Ecto neural progenitor cell (in vitro differentiated cells): ENCODE results near the gene SUN1.
A peak's percentile ranks its signal among the peaks of the same experiment; 100 is the strongest.
"Not testable (repeated sequence)": the region's sequence is repeated elsewhere in the genome, so short reads cannot be mapped to it uniquely, and the experiment has no call there.

ENCODE experiments used
- DNase-seq: peaks from one replicate; pipeline ENCODE4 v3.0.0-alpha.2; 2018; ENCODE audit warnings: low spot score

The SUN1 gene

DNA sequence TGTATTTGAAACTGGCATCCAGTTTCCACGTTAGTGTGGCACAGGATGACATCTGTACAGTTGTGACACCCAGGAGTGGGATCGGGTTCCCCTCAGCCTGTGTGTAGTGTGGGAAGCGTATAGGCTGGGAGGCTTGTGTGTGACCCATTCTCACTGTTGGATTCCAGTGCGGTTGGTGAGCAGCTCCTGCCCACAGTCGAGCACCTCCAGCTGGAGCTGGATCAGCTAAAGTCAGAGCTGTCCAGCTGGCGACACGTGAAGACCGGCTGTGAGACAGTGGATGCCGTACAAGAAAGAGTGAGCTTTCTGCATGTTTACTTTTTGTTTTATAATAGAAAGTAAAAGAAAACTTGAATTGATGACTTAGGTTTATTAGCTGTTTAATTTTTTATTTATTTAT lies 25.4 kb downstream of the SUN1 start:
- DNase-seq = no peak

DNA sequence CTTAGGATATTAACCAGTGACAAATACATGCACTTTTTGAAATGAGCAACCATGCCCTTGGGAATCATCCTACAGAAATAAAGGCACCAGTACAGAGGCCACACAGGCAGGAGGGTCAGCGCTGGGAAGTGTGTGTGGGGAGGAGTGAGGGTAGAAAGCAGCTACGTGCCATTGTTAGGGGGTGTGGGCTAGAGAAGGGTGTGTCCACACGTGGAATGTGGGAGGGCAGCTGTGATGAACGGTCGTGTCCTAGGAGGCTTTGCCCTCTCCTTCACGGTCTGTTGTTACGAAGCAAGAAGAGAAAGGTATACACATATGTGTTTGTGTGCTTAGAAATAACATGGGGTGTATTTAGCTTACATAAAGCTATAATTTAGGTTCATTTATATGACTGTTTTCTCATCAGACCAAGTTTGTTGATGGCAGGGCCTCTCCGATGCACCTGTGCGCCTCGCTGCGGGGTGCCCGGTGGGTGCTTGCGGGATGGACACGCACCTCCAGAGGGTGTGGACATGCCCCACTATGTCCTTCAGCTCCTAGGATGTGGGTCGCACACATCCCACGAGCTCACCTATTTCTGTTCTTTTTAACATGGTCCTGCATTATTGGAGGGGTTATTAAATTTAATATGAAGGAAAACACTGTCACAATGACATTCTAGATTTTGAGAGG lies 27.2 kb downstream of the SUN1 start:
- DNase-seq = no peak

DNA sequence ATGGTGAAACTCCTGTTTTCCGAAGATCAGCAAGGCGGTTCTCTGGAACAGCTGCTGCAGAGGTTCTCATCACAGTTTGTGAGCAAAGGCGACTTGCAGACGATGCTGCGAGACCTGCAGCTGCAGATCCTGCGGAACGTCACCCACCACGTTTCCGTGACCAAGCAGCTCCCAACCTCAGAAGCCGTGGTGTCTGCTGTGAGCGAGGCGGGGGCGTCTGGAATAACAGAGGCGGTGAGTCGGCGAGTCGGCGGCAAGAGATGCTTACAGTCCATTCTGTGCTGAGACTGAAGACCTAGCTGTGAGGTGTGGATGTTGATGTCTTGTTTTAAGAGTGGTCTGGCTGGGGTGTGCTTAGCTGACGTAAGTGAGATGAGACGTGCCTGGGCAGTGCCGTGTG lies 27.9 kb downstream of the SUN1 start:
- no peak for DNase-seq

DNA sequence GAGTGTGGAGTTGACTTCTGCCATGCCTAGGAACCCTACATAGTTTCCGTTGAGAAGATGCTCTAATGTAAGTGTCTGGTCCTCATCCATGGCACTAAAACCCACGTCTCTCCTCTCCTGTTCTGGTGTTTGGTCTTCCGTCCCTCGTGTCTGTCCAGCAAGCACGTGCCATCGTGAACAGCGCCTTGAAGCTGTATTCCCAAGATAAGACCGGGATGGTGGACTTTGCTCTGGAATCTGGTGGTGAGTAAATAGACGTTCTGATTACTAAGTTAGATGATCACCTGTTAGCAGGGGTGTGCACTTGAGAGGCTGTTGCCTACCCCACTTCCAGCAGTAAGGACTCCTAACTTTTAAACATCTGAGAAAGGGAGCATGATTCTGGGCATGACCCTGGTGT lies 28.9 kb downstream of the SUN1 start:
- DNase-seq = no peak

GRCh38 chr7:862157-862556 lies 29.9 kb downstream of the SUN1 start:
- no peak for DNase-seq

DNA sequence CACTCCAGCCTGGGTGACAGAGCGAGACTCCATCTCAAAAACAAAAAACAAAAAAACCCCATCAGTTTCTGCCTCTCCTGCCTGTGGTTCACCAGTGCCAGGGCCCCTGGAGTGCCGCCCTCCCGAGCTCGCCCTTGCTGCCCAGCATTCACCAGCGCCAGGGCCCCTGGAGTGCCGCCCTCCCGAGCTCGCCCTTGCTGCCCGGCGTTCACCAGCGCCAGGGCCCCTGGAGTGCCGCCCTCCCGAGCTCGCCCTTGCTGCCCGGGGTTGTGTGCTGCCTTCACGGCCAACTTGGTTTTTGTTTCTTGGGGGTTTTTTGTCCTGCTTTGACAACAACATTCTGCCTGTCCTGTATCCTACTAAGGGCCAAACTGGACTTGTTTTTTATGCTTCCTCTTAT lies 30.8 kb downstream of the SUN1 start:
- DNase-seq = no peak

- DNase-seq = no peak
Observed at GRCh38 chr7:865921-866320, 33.6 kb downstream of the SUN1 start.

GRCh38 chr7:867001-867405 lies 34.7 kb downstream of the SUN1 start:
- DNase-seq = no peak

DNA sequence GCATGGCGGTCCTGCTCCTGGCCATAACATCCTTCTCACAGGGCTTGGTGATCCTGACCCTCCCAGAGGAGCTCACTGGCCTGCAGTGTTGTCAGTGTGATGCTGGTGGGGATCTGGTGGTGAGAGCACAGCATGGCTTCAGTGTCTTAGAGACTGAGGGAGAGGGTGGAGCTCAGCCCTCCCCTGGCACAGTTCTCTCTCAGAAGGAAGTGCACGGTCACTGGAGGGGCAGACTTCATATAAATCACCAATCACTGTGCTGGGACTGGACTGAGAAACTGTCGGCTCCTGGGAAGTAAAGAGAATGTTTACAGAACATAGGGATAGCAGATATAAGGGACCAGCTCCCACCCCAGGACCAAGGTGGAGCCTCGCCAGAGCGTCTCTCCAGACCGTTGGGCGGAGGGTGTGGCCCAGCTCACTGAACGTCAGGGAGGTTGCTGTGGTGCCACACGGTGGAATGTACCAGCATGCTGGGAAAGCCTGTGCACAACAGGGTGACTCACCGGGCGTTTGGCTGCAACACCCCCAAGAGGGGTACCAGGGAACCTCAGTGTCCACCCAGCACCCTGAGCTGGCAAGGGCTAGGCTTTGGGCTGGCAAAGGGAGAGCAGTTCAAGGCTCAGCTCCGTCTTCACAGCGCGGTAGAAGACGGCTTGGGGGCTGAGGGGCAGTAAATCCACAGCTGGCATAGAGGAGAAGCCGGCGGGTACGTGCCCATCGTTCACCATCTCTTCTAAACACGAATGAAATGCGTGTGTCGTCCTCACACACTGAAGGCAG lies 35.3 kb downstream of the SUN1 start:
- no peak for DNase-seq

- no peak for DNase-seq
Observed at GRCh38 chr7:868189-868486, 35.9 kb downstream of the SUN1 start.

DNA sequence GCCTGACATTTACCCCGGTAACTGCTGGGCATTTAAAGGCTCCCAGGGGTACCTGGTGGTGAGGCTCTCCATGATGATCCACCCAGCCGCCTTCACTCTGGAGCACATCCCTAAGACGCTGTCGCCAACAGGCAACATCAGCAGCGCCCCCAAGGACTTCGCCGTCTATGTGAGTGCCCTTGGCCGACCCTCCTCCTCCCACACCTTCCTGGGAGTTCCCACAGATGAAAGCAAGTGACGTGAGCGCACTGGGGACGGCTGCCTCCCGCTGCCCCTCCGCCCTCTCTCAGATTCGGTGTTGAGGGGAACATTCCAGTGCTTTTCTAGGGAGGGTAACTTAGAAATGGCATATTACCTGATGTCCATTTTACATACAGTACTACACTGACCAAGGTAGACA lies 37.1 kb downstream of the SUN1 start:
- DNase-seq = no peak

GRCh38 chr7:871900-872537 lies 39.7 kb downstream of the SUN1 start:
- no peak for DNase-seq

DNA sequence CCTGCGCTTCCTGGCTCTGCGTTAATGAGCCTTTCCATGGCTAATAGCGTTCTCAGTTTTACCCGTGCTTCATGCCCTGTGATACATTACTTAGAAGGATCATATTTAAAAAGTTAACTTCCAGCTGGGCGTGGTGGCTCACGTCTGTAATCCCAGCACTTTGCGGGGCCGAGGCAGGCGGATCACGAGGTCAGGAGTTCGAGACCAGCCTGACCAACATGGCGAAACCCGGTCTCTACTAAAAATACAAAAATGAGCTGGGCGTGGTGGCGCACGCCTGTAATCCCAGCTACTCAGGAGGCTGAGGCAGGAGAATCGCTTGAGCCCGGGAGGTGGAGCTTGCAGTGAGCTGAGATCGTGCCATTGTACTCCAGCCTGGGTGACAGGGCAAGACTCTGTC lies 40.4 kb downstream of the SUN1 start:
- DNase-seq = not testable (repeated sequence)

DNA sequence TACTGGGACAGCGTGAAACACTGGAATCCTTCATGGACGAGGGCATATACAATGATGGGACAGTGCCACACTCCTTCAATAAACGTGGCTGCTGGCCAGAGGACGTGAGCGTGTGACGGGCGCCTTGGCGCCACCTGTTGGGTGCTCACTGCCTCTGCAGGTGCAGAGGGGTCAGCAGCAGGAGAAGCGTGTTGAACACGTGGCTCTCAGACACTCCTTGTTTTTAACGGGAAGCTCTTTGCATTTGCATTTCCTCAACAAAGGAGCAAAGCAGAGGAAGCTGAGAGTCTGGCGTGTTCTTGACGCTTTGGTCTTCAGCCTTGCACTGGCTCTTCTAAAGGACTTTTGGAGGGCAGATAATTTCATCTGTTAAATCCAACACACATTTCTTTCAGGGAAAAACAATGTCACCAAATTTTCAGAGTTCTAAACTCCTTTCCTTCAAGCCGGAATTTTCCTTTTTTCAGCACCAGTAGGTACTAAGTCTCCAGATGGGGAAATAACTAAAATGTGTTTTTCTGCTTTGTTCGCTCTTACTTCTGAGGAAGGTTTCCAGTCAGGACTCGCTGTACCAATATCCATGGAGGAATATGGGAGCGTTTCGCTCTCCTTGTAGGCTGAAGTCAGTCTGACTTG lies 41.2 kb downstream of the SUN1 start:
- DNase-seq = peak; percentile 82

DNA sequence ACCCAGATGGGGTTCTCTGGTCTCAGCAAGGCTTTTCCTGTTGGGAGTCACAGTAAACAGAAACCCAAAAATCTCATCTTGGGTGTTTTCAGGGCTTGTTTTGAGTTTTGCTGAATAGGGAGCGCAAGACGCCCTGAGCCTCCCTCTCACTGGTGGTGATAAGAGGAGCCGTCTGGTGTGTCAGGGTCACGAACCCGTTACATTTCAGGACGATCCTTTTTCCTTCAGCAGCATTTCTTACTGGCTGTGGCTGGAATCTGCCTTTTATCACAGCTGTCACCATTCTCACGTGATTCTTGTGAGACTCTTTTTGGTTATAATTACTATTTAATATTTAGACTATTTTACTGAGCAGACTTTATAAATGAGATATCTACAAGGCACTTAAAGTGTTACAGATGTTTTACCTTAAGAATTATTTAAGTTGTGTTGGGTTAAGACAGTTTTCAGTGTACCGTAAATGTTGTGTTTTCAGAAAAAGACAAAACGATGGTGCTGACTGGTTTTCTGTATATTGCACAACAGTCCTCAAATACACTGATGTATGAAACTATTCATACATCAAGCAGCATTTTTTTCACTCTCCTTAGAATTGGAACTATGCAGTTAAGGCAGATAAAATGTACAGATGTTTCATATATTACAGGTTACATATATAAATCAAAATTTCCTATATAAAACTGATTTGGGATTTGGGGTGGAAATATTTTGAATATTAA lies 41.9 kb downstream of the SUN1 start:
- no peak for DNase-seq

DNA sequence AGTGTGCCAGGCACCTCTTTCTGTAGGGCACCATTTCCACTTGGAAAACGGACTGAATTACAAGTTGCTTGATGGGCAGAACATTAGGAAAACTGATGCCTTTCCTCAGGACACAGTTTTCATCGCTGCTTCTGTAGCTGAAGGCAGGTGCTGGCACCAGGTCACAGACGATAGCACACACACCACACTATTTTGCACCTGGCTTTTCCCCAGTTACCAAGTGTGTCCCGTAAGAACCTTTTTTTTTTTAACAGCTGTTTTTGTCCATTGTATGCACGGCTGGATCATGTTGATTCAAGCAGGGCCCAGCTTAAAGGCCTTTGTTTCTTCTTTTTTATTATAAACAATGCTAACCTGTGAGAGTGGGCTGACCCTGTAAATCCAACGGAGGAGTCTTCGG lies 42.8 kb downstream of the SUN1 start:
- DNase-seq = no peak

- DNase-seq = no peak
Observed at GRCh38 chr7:875476-876076, 43.3 kb downstream of the SUN1 start.

DNA sequence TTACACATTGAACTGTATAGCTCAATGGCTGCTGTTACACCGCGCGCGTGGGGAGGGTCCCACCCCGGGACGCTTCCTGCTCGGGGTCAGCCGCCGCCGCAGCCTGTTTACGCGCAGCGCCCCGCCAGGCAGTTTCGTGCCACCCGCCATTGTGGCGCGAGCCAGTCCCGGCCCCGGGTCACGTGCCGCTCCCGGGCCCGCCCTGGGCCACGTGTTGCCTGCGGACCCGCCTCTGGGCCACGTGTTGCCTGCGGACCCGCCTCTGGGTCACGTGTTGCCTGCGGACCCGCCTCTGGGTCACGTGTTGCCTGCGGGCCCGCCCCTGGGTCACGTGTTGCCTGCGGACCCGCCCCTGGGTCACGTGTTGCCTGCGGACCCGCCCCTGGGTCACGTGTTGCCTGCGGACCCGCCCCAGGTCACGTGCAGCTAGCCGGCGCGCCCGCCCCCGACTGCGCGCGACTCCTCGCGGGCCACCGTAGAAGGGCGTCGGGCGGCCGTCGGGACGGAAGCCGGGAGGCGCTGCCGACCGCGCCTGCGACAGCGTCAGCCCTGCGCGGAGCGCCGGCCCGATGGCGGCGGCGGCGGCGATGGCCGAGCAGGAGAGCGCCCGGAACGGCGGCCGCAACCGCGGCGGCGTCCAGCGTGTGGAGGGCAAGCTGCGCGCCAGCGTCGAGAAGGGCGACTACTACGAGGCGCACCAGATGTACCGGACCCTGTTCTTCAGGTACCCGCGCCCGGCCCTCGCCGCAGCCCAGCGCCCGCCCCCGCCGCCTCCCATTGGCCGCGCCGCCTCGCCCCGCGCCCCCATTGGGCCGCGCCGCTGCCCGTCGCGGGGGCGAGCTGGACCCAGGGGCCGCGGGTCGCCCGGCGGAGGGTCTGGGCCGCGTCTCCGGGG lies 44.0 kb downstream of the SUN1 start, which contains the start of gene GET4:
Gene GET4, plus strand, starts transcription at position 478 of the 895 bp plus-strand sequence. Its CDS starts 92 bp downstream, at position 570.
- DNase-seq = peak; percentile 97

DNA sequence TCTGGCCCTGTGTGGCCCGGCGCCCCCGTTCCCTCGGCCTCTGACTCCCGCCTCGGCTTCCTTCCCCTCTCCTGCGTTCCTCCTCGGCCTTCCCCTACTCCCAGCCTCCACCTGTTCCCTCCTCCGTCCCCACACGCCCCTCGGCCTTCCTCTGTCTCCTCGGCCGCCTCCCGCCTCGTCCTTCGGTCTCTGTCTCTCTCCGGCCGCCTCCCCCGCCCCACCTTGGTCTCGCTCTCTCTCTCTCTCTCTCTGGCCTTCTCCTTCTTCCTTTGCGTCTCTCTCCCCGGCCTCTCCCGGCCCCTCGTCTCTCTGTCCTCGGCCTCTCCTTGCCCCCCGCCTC lies 44.7 kb downstream of the SUN1 start:
- DNase-seq = no peak

DNA sequence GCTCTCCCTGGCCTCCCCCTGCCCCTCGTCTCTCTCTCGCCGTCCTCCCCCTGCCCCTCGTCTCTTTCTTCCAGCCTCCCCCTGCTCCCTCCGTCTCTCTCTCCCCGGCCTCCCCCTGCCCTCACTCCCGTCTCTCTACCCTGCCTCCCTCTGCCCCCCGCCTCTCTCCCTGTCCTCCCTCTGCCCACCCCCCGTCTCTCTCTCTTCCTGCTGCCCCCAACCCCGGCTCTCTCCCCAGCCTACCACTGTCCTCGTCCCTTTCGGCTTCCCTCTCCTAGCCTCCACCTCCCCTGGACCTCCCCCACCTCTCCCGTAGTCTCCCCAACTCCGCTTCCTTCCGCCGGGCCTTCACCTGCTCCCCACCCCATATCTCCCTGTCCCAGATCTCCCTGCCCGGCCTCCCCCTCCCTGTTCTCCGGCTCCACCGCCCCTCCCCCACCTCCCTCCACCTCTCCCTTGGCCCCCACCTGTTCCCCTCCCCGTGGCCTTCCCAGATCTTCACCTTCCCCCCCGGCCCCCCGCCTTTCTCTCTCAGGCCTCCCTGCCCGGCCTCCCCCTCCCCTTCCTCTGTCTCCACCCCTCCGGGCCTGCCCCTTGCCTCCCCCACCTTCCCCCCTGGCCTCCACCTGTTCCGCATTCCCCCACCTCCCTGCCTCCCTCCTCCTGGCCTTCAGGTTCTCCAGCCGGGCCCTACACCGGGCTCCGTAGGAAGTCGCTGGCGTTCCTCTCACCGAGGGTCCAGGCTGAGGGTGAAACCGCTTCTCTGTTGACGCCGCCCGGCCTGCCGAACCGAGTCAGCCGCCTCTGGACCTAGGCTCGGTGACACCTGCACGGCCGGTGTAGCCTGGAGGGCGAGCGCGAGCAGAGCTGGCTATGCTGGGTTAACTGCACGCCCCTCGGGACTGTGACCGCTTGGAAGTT lies 45.3 kb downstream of the SUN1 start:
- no peak for DNase-seq
